Activated naive CD4-positive, alpha-beta T cell treated with anti-CD3 and anti-CD28 coated beads, Interleukin-2, amount 10 ng/mL, durations not matched to agents 7 days and 5 days (primary cell): ENCODE data around the gene PHF20.
"Not testable (repeated sequence)": the region's sequence is repeated elsewhere in the genome, so short reads cannot be mapped to it uniquely, and the experiment has no call there.

ENCODE experiments used
- CTCF ChIA-PET: fragments of 350-600 bp; sonication (Branson Sonifier 250); formaldehyde crosslinking; loops from one replicate; lab custom pipeline; 2021; ENCODE audit warnings: antibody characterized with exemption; lab: Charles Lee
- DNase-seq: peaks from one replicate; pipeline ENCODE4 v3.0.0-alpha.2; 2020
- H3K27ac Mint-ChIP-seq: one replicate; pipeline ENCODE4 v1.8.0; 2021; ENCODE audit warnings: mild to moderate bottlenecking, moderate library complexity, mixed read lengths
- H3K27me3 Mint-ChIP-seq: one replicate; pipeline ENCODE4 v1.8.0; 2021; ENCODE audit warnings: mild to moderate bottlenecking, mixed read lengths
- H3K36me3 Mint-ChIP-seq: one replicate; pipeline ENCODE4 v1.8.0; 2021; ENCODE audit warnings: mixed read lengths
- H3K4me1 Mint-ChIP-seq: one replicate; pipeline ENCODE4 v1.8.0; 2021; ENCODE audit warnings: mixed read lengths
- H3K4me3 Mint-ChIP-seq: one replicate; pipeline ENCODE4 v1.8.0; 2021; ENCODE audit warnings: mild to moderate bottlenecking, moderate library complexity, mixed read lengths
- H3K9me3 Mint-ChIP-seq: one replicate; pipeline ENCODE4 v1.8.0; 2021; ENCODE audit warnings: mixed read lengths

Gene PHF20

GRCh38 chr20:35828916-35829315, 57.1 kb downstream of the PHF20 start:
- DNase-seq, result no peak
- no peak overlapping the region for H3K27ac Mint-ChIP-seq
- H3K36me3 Mint-ChIP-seq, result peaks cover 27% of the 10 kb centered on the region
- H3K4me1 Mint-ChIP-seq, result peaks cover 9% of the 10 kb centered on the region
- CTCF ChIA-PET, result no interaction called here
- H3K27me3 Mint-ChIP-seq, result no peaks in the 10 kb centered on the region
- peaks cover 1% of the 10 kb centered on the region for H3K9me3 Mint-ChIP-seq
- no peak overlapping the region for H3K4me3 Mint-ChIP-seq

- no peak for DNase-seq
- H3K36me3 Mint-ChIP-seq, result peaks cover 26% of the 10 kb centered on the region
- no peaks in the 10 kb centered on the region for H3K27me3 Mint-ChIP-seq
- peaks cover 1% of the 10 kb centered on the region for H3K9me3 Mint-ChIP-seq
- H3K27ac Mint-ChIP-seq, result no peak overlapping the region
- H3K4me3 Mint-ChIP-seq, result no peak overlapping the region
- H3K4me1 Mint-ChIP-seq, result peaks cover 13% of the 10 kb centered on the region
- CTCF ChIA-PET, result no interaction called here
Measured at GRCh38 chr20:35830264-35830663, 58.4 kb downstream of the PHF20 start.

GRCh38 chr20:35831029-35831428, 59.2 kb downstream of the PHF20 start:
- peaks cover 27% of the 10 kb centered on the region for H3K36me3 Mint-ChIP-seq

GRCh38 chr20:35831971-35832370, 60.2 kb downstream of the PHF20 start:
- no peak overlapping the region for H3K4me3 Mint-ChIP-seq
- peaks cover 27% of the 10 kb centered on the region for H3K36me3 Mint-ChIP-seq
- peaks cover 8% of the 10 kb centered on the region for H3K4me1 Mint-ChIP-seq
- CTCF ChIA-PET, result no interaction called here
- H3K27me3 Mint-ChIP-seq, result no peaks in the 10 kb centered on the region
- DNase-seq, result no peak
- no peak overlapping the region for H3K27ac Mint-ChIP-seq
- H3K9me3 Mint-ChIP-seq, result peaks cover 1% of the 10 kb centered on the region

More at GRCh38 chr20:35831029-35831428, 59.2 kb downstream of the PHF20 start:
- peaks cover 14% of the 10 kb centered on the region for H3K4me1 Mint-ChIP-seq
- H3K27ac Mint-ChIP-seq, result no peak overlapping the region
- no peak overlapping the region for H3K4me3 Mint-ChIP-seq
- peaks cover 1% of the 10 kb centered on the region for H3K9me3 Mint-ChIP-seq
- CTCF ChIA-PET, result interaction anchor here (0.6 kb wide), 1 partner anchor 1268 kb away, joined by 3 read pairs; no protein-coding TSS in a partner anchor
- no peaks in the 10 kb centered on the region for H3K27me3 Mint-ChIP-seq
- DNase-seq, result no peak

GRCh38 chr20:35833241-35833640, 61.4 kb downstream of the PHF20 start:
- peaks cover 8% of the 10 kb centered on the region for H3K4me1 Mint-ChIP-seq
- CTCF ChIA-PET, result no interaction called here

GRCh38 chr20:35837577-35838195, 65.9 kb downstream of the PHF20 start:
- Mint-ChIP-seq H3K4me3 (no peak overlapping the region), H3K36me3 (peaks cover 24% of the 10 kb centered on the region), H3K27ac (no peak overlapping the region), H3K9me3 (peaks cover 7% of the 10 kb centered on the region), H3K27me3 (no peaks in the 10 kb centered on the region), H3K4me1 (peaks cover 22% of the 10 kb centered on the region)
- CTCF ChIA-PET, result no interaction called here
- DNase-seq, result no peak

More at GRCh38 chr20:35833241-35833640, 61.4 kb downstream of the PHF20 start:
- no peaks in the 10 kb centered on the region for H3K27me3 Mint-ChIP-seq
- peaks cover 27% of the 10 kb centered on the region for H3K36me3 Mint-ChIP-seq
- DNase-seq, result no peak
- H3K9me3 Mint-ChIP-seq, result peaks cover 1% of the 10 kb centered on the region
- no peak overlapping the region for H3K4me3 Mint-ChIP-seq
- H3K27ac Mint-ChIP-seq, result no peak overlapping the region

- Mint-ChIP-seq H3K4me1 (peaks cover 22% of the 10 kb centered on the region), H3K27ac (no peak overlapping the region), H3K36me3 (peaks cover 26% of the 10 kb centered on the region), H3K27me3 (no peaks in the 10 kb centered on the region), H3K4me3 (no peak overlapping the region), H3K9me3 (peaks cover 7% of the 10 kb centered on the region)
- no peak for DNase-seq
- CTCF ChIA-PET, result no interaction called here
Measured at GRCh38 chr20:35838205-35838604, 66.4 kb downstream of the PHF20 start.

- Mint-ChIP-seq H3K27me3 (no peaks in the 10 kb centered on the region), H3K4me1 (peaks cover 18% of the 10 kb centered on the region), H3K27ac (peak overlapping the region; percentile 6), H3K4me3 (no peak overlapping the region), H3K36me3 (peaks cover 31% of the 10 kb centered on the region), H3K9me3 (peaks cover 7% of the 10 kb centered on the region)
- CTCF ChIA-PET, result no interaction called here
- no peak for DNase-seq
Measured at GRCh38 chr20:35839904-35840303, 68.1 kb downstream of the PHF20 start.

GRCh38 chr20:35840421-35840820, 68.6 kb downstream of the PHF20 start:
- no peak for DNase-seq
- CTCF ChIA-PET, result interaction anchor here (0.7 kb wide), 1 partner anchor 43 kb away, joined by 3 read pairs; no protein-coding TSS in a partner anchor
- H3K9me3 Mint-ChIP-seq, result peaks cover 7% of the 10 kb centered on the region

GRCh38 chr20:35842361-35842760, 70.5 kb downstream of the PHF20 start:
- Mint-ChIP-seq H3K4me3 (no peak overlapping the region), H3K27ac (no peak overlapping the region), H3K36me3 (peaks cover 35% of the 10 kb centered on the region), H3K27me3 (no peaks in the 10 kb centered on the region), H3K4me1 (peaks cover 14% of the 10 kb centered on the region), H3K9me3 (peaks cover 7% of the 10 kb centered on the region)
- CTCF ChIA-PET, result no interaction called here
- no peak for DNase-seq

More at GRCh38 chr20:35840421-35840820, 68.6 kb downstream of the PHF20 start:
- Mint-ChIP-seq H3K27me3 (no peaks in the 10 kb centered on the region), H3K27ac (no peak overlapping the region), H3K4me1 (peaks cover 14% of the 10 kb centered on the region), H3K36me3 (peaks cover 30% of the 10 kb centered on the region), H3K4me3 (no peak overlapping the region)

GRCh38 chr20:35843894-35844293, 72.1 kb downstream of the PHF20 start:
- CTCF ChIA-PET, H3K27ac Mint-ChIP-seq, DNase-seq, H3K27me3 Mint-ChIP-seq, H3K4me3 Mint-ChIP-seq, H3K9me3 Mint-ChIP-seq: not testable (repeated sequence)
- H3K36me3 Mint-ChIP-seq, result peaks cover 40% of the 10 kb centered on the region
- H3K4me1 Mint-ChIP-seq, result peaks cover 12% of the 10 kb centered on the region

GRCh38 chr20:35845561-35845960, 73.7 kb downstream of the PHF20 start:
- CTCF ChIA-PET, result no interaction called here
- H3K27ac Mint-ChIP-seq, result no peak overlapping the region
- no peaks in the 10 kb centered on the region for H3K27me3 Mint-ChIP-seq
- DNase-seq, result no peak
- peaks cover 7% of the 10 kb centered on the region for H3K9me3 Mint-ChIP-seq
- peaks cover 49% of the 10 kb centered on the region for H3K36me3 Mint-ChIP-seq
- no peak overlapping the region for H3K4me3 Mint-ChIP-seq
- no peaks in the 10 kb centered on the region for H3K4me1 Mint-ChIP-seq

GRCh38 chr20:35849706-35850105, 77.9 kb downstream of the PHF20 start:
- Mint-ChIP-seq H3K4me3 (no peak overlapping the region), H3K36me3 (peaks cover 40% of the 10 kb centered on the region)

GRCh38 chr20:35851659-35852058, 79.8 kb downstream of the PHF20 start:
- H3K27me3 Mint-ChIP-seq, DNase-seq, CTCF ChIA-PET, H3K27ac Mint-ChIP-seq, H3K4me1 Mint-ChIP-seq, H3K4me3 Mint-ChIP-seq, H3K9me3 Mint-ChIP-seq: not testable (repeated sequence)
- H3K36me3 Mint-ChIP-seq, result peaks cover 47% of the 10 kb centered on the region

More at GRCh38 chr20:35849706-35850105, 77.9 kb downstream of the PHF20 start:
- DNase-seq, result no peak
- no peaks in the 10 kb centered on the region for H3K27me3 Mint-ChIP-seq
- no peak overlapping the region for H3K27ac Mint-ChIP-seq
- no peaks in the 10 kb centered on the region for H3K9me3 Mint-ChIP-seq
- CTCF ChIA-PET, result no interaction called here
- no peaks in the 10 kb centered on the region for H3K4me1 Mint-ChIP-seq

- Mint-ChIP-seq H3K27me3 (no peaks in the 10 kb centered on the region), H3K27ac (no peak overlapping the region), H3K4me3 (no peak overlapping the region), H3K36me3 (peaks cover 39% of the 10 kb centered on the region), H3K4me1 (peaks cover 2% of the 10 kb centered on the region), H3K9me3 (no peaks in the 10 kb centered on the region)
- CTCF ChIA-PET, result no interaction called here
- DNase-seq, result no peak
Measured at GRCh38 chr20:35854713-35855348, 83.0 kb downstream of the PHF20 start.
